Eye (tissue), 1 donor: ENCODE measurements around the gene GLP1R.
"Not testable (repeated sequence)": the region's sequence is repeated elsewhere in the genome, so short reads cannot be mapped to it uniquely, and the experiment has no call there.

Experiments
- DNase-seq: peaks from one replicate; pipeline ENCODE4 v3.0.0-alpha.2; 2015

The GLP1R gene

DNA sequence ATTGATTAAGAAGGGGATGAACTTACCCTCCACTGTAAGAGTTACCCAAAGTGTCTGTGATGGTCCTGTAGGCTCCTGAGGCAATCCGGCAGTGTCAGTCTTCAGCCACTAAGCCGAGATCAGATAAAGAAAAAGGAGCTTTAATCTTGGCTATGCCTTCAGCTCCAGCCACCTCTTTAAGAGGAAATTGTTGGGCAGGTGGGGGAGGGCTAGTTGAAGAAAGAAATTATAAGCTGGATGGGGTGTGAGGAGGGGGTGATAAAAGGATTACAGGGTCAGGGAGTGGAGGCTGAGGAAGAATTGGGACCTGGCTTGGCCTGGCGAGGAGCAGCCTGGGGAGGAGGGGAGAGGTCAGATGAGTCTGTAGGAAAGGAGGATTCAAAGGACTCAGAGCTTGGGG lies 86.2 kb downstream of the GLP1R start:
- not testable (repeated sequence) for DNase-seq

- DNase-seq: not testable (repeated sequence)
Measured at GRCh38 chr6:39136207-39136606, 87.6 kb downstream of the GLP1R start.

DNA sequence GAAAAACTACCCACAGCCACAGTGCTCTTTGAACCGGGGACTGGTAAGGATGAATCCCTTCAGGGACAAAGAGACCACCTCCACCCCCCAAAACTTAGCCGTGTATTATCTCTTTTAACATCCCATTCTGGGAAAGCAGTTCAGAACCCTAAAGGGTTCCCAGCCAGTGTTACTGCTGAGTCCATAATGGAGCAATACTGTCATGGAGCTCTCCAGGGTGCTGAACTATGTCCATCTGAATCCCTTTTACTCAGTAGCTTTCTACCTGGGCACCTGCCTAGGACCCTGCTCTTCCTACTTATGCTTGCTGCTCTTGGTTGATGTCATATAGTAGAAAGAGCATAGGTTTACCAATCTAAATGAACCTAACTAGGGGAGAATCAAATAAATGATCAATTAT lies 88.7 kb downstream of the GLP1R start:
- DNase-seq: peak; percentile 84
